GM18951 (cell line): ENCODE data around the gene SHISA5.
"Not testable (repeated sequence)": the region's sequence is repeated elsewhere in the genome, so short reads cannot be mapped to it uniquely, and the experiment has no call there.

ENCODE experiments used
- POLR2A ChIP-seq: IDR thresholded peaks from 4 replicates; pipeline ENCODE4 v1.6.1; 2011; ENCODE audit warnings: mild to moderate bottlenecking; ENCODE audit not compliant: insufficient read length, insufficient read depth; ENCODE audit errors: extremely low read depth
- in situ Hi-C: fragments of 300-500 bp; cut with MboI; formaldehyde crosslinking; loops from one replicate; pipeline ENCODE4 v1.12.0; 2022; ENCODE audit warnings: low sequenced_read_pairs, mixed read lengths, inconsistent platforms; ENCODE audit not compliant: unreplicated experiment

SHISA5 gene

GRCh38 chr3:48504051-48504946 lies at the start of gene SHISA5:
Gene SHISA5, minus strand, starts transcription at chr3:48504174. Its CDS starts 80 bp downstream, at chr3:48504094.
- in situ Hi-C loops = no loop called here
- TF ChIP-seq POLR2A = peak; percentile 63

GRCh38 chr3:48553361-48553760 lies 49.4 kb upstream of the SHISA5 start:
- in situ Hi-C loops = no loop called here
- no peak for TF ChIP-seq POLR2A

- in situ Hi-C loops = no loop called here
- TF ChIP-seq POLR2A = no peak
Observed at GRCh38 chr3:48552111-48552951, 48.4 kb upstream of the SHISA5 start.

- in situ Hi-C loops = not testable (repeated sequence)
Observed at GRCh38 chr3:48551651-48552050, 47.7 kb upstream of the SHISA5 start.

- no peak for TF ChIP-seq POLR2A
- in situ Hi-C loops = no loop called here
Observed at GRCh38 chr3:48548729-48549705, 45.0 kb upstream of the SHISA5 start.

GRCh38 chr3:48548126-48548525 lies 44.2 kb upstream of the SHISA5 start:
- TF ChIP-seq POLR2A = no peak
- in situ Hi-C loops = no loop called here

GRCh38 chr3:48546203-48546829 lies 42.3 kb upstream of the SHISA5 start:
- in situ Hi-C loops = no loop called here
- no peak for TF ChIP-seq POLR2A

- in situ Hi-C loops = no loop called here
- TF ChIP-seq POLR2A = no peak
Observed at GRCh38 chr3:48544141-48544540, 40.2 kb upstream of the SHISA5 start.

GRCh38 chr3:48543271-48543866 lies 39.4 kb upstream of the SHISA5 start:
- TF ChIP-seq POLR2A = no peak
- in situ Hi-C loops = no loop called here

- in situ Hi-C loops = no loop called here
- no peak for TF ChIP-seq POLR2A
Observed at GRCh38 chr3:48538451-48538850, 34.5 kb upstream of the SHISA5 start.

- in situ Hi-C loops = no loop called here
- TF ChIP-seq POLR2A = no peak
Observed at GRCh38 chr3:48536785-48537184, 32.8 kb upstream of the SHISA5 start.

GRCh38 chr3:48536116-48536515 lies 32.1 kb upstream of the SHISA5 start:
- in situ Hi-C loops = no loop called here
- TF ChIP-seq POLR2A = no peak
